KMS-11 (cell line): ENCODE results near the gene RIN1.

Experiments used
- H2AFZ ChIP-seq: fragments of 200-600 bp; sonication (generic); 2 replicates; pipeline ENCODE4 v1.6.1; 2016; ENCODE audit warnings: antibody characterized with exemption, mixed run types, low read depth
- H3K27ac ChIP-seq: fragments of 200-600 bp; sonication (generic); 2 replicates; pipeline ENCODE4 v1.6.1; 2016; ENCODE audit warnings: mild to moderate bottlenecking, mixed run types
- H3K27me3 ChIP-seq: fragments of 200-600 bp; sonication (generic); 2 replicates; pipeline ENCODE4 v1.6.1; 2017; ENCODE audit warnings: mild to moderate bottlenecking, low read depth, mixed run types, moderate library complexity; ENCODE audit not compliant: insufficient read depth
- H3K36me3 ChIP-seq: fragments of 200-600 bp; sonication (generic); 2 replicates; pipeline ENCODE4 v1.6.1; 2017; ENCODE audit warnings: mild to moderate bottlenecking, mixed run types; ENCODE audit not compliant: insufficient read depth
- H3K4me1 ChIP-seq: fragments of 200-600 bp; sonication (generic); 2 replicates; pipeline ENCODE4 v1.6.1; 2016; ENCODE audit warnings: mild to moderate bottlenecking, low read depth, mixed run types; ENCODE audit not compliant: poor library complexity, severe bottlenecking
- H3K4me2 ChIP-seq: fragments of 200-600 bp; sonication (generic); 2 replicates; pipeline ENCODE4 v1.7.0; 2016; ENCODE audit warnings: mild to moderate bottlenecking, mixed run types
- H3K4me3 ChIP-seq: fragments of 200-600 bp; sonication (generic); IDR thresholded peaks from 2 replicates; pipeline ENCODE4 v1.6.1; 2017; ENCODE audit warnings: low read depth, low read length, mixed read lengths; ENCODE audit not compliant: insufficient read depth
- H3K79me2 ChIP-seq: fragments of 200-600 bp; sonication (generic); 2 replicates; pipeline ENCODE4 v1.6.1; 2016; ENCODE audit warnings: low read depth, mixed run types; ENCODE audit not compliant: insufficient read depth
- H3K9ac ChIP-seq: fragments of 200-600 bp; sonication (generic); 2 replicates; pipeline ENCODE4 v1.6.1; 2016; ENCODE audit warnings: mild to moderate bottlenecking, mixed run types
- H4K20me1 ChIP-seq: fragments of 200-600 bp; sonication (generic); 2 replicates; pipeline ENCODE4 v1.6.1; 2016; ENCODE audit warnings: mild to moderate bottlenecking, mixed run types; ENCODE audit not compliant: insufficient read depth
- CTCF ChIP-seq: fragments of 200-600 bp; sonication (generic); conservative IDR thresholded peaks from 2 replicates; pipeline ENCODE4 v1.6.1; 2017; ENCODE audit warnings: low read depth, mild to moderate bottlenecking, antibody characterized with exemption, low read length, moderate library complexity, mixed read lengths

The RIN1 gene

GRCh38 chr11:66310324-66310723 lies 25.9 kb downstream of the RIN1 start:
- H2AFZ ChIP-seq = no peak overlapping the region
- H3K36me3 ChIP-seq = no peaks in the 10 kb centered on the region
- H3K4me2 ChIP-seq = no peak overlapping the region
- H4K20me1 ChIP-seq = no peaks in the 10 kb centered on the region
- no peak for TF ChIP-seq CTCF
- peaks cover 9% of the 10 kb centered on the region; the same call in 1 of the 2 replicates for H3K27me3 ChIP-seq
- H3K4me1 ChIP-seq = peaks cover 4% of the 10 kb centered on the region
- no peak overlapping the region for H3K4me3 ChIP-seq
- H3K9ac ChIP-seq = no peak overlapping the region
- no peak overlapping the region for H3K27ac ChIP-seq
- no peaks in the 10 kb centered on the region for H3K79me2 ChIP-seq

GRCh38 chr11:66309475-66309874 lies 26.8 kb downstream of the RIN1 start:
- Histone ChIP-seq H3K4me2 (no peak overlapping the region), H3K27me3 (peaks cover 12% of the 10 kb centered on the region; the same call in 1 of the 2 replicates), H2AFZ (no peak overlapping the region), H4K20me1 (no peaks in the 10 kb centered on the region), H3K27ac (no peak overlapping the region), H3K4me3 (no peak overlapping the region), H3K9ac (no peak overlapping the region), H3K4me1 (peaks cover 4% of the 10 kb centered on the region), H3K79me2 (no peaks in the 10 kb centered on the region), H3K36me3 (no peaks in the 10 kb centered on the region)
- no peak for TF ChIP-seq CTCF

- Histone ChIP-seq H4K20me1 (no peaks in the 10 kb centered on the region), H3K79me2 (no peaks in the 10 kb centered on the region), H3K9ac (no peak overlapping the region), H3K27ac (no peak overlapping the region), H3K36me3 (no peaks in the 10 kb centered on the region), H2AFZ (no peak overlapping the region), H3K4me1 (no peaks in the 10 kb centered on the region), H3K4me2 (no peak overlapping the region), H3K27me3 (peaks cover 19% of the 10 kb centered on the region; the same call in 1 of the 2 replicates), H3K4me3 (no peak overlapping the region)
- no peak for TF ChIP-seq CTCF
These were observed 33.6 kb downstream of the RIN1 start for GRCh38 chr11:66302656-66303055.

- Histone ChIP-seq H3K4me3 (no peak overlapping the region), H3K4me1 (no peaks in the 10 kb centered on the region), H3K36me3 (no peaks in the 10 kb centered on the region), H3K27me3 (peaks cover 30% of the 10 kb centered on the region), H2AFZ (no peak overlapping the region), H3K4me2 (no peak overlapping the region), H3K79me2 (no peaks in the 10 kb centered on the region), H3K27ac (no peak overlapping the region), H4K20me1 (no peaks in the 10 kb centered on the region), H3K9ac (no peak overlapping the region)
- no peak for TF ChIP-seq CTCF
These were observed 37.0 kb downstream of the RIN1 start for GRCh38 chr11:66299186-66299585.

- H4K20me1 ChIP-seq = no peaks in the 10 kb centered on the region
- no peak overlapping the region for H2AFZ ChIP-seq
- no peaks in the 10 kb centered on the region for H3K36me3 ChIP-seq
- TF ChIP-seq CTCF = no peak
- peaks cover 35% of the 10 kb centered on the region for H3K27me3 ChIP-seq
- no peaks in the 10 kb centered on the region for H3K79me2 ChIP-seq
- no peak overlapping the region for H3K4me3 ChIP-seq
- no peaks in the 10 kb centered on the region for H3K4me1 ChIP-seq
- H3K4me2 ChIP-seq = no peak overlapping the region
- H3K9ac ChIP-seq = no peak overlapping the region
- H3K27ac ChIP-seq = no peak overlapping the region
These were observed 38.6 kb downstream of the RIN1 start for GRCh38 chr11:66297610-66298009.
